ENCODE results near the gene KMT5C.

KMT5C gene

DNA sequence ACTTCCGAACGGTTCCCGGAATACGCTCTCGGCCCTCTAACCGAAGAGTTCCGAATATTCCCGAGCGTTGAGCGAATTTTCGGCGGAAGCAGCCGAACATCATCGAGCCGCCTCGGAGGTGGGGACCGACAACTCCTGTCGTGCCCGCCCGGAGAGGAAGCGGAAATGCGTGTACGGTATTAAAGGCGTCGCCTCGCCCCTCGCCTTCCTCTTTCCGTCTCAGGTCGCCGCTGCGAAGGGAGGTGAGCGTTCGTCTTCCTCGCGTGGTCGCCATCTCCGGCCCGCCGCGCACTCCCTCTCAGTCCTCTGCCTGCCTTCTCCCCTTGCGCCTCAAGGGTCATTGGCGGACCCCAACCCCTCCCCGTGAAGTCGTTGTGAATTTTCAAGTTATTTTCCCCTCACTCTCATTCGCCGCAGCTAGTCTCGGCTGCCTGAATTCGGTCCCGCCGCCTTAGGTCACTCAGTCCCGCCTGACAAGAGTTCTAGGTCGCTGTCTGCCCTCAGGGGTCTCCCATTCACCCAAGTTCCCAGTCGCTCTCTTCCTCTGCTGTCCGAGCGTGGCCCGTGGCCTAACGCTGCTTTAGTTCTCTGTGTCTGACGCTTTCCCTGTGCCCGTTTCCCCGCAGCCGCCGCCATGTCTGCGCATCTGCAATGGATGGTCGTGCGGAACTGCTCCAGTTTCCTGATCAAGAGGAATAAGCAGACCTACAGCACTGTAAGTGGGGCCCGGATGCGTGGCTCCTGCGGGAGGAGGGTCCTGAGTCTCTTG lies 46.2 kb downstream of the KMT5C start, which contains the start of gene RPL28 (continued):
- TF ChIP-seq, protein P1, sequence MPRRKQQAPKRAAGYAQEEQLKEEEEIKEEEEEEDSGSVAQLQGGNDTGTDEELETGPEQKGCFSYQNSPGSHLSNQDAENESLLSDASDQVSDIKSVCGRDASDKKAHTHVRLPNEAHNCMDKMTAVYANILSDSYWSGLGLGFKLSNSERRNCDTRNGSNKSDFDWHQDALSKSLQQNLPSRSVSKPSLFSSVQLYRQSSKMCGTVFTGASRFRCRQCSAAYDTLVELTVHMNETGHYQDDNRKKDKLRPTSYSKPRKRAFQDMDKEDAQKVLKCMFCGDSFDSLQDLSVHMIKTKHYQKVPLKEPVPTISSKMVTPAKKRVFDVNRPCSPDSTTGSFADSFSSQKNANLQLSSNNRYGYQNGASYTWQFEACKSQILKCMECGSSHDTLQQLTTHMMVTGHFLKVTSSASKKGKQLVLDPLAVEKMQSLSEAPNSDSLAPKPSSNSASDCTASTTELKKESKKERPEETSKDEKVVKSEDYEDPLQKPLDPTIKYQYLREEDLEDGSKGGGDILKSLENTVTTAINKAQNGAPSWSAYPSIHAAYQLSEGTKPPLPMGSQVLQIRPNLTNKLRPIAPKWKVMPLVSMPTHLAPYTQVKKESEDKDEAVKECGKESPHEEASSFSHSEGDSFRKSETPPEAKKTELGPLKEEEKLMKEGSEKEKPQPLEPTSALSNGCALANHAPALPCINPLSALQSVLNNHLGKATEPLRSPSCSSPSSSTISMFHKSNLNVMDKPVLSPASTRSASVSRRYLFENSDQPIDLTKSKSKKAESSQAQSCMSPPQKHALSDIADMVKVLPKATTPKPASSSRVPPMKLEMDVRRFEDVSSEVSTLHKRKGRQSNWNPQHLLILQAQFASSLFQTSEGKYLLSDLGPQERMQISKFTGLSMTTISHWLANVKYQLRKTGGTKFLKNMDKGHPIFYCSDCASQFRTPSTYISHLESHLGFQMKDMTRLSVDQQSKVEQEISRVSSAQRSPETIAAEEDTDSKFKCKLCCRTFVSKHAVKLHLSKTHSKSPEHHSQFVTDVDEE (CRISPR knock-in tag; IDR thresholded peaks at IDR 0.05), result no peak
- TF ChIP-seq SNAI2 (CRISPR knock-in tag; IDR thresholded peaks at IDR 0.05) (no peak), ZFP30 (CRISPR knock-in tag; IDR thresholded peaks at IDR 0.05) (no peak), ZC3H10 (CRISPR knock-in tag; IDR thresholded peaks at IDR 0.05) (no peak), ISL1 (CRISPR knock-in tag; IDR thresholded peaks at IDR 0.05) (no peak)
- TF ChIP-seq, protein P2, sequence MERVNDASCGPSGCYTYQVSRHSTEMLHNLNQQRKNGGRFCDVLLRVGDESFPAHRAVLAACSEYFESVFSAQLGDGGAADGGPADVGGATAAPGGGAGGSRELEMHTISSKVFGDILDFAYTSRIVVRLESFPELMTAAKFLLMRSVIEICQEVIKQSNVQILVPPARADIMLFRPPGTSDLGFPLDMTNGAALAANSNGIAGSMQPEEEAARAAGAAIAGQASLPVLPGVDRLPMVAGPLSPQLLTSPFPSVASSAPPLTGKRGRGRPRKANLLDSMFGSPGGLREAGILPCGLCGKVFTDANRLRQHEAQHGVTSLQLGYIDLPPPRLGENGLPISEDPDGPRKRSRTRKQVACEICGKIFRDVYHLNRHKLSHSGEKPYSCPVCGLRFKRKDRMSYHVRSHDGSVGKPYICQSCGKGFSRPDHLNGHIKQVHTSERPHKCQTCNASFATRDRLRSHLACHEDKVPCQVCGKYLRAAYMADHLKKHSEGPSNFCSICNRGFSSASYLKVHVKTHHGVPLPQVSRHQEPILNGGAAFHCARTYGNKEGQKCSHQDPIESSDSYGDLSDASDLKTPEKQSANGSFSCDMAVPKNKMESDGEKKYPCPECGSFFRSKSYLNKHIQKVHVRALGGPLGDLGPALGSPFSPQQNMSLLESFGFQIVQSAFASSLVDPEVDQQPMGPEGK (CRISPR knock-in tag; IDR thresholded peaks at IDR 0.05; ENCODE audit: borderline replicate concordance), result no peak

DNA sequence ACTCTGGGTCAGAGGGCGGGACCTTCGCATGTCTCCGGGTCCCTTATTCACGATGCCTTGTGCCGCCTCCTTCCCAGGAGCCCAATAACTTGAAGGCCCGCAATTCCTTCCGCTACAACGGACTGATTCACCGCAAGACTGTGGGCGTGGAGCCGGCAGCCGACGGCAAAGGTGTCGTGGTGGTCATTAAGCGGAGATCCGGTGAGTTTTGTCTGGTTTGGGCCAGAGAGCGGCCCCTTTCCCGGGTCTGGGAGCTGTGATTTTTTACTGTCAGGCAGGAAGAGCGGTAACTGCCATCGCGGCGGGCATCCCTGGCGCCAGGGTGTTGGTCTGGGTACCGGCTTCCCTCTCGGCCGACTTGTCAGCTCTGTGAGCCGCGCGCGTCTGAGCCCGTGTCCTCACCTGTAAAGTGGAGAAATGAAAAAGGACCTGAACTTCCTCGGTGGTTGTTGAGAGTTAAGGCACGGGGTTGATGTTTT lies 46.9 kb downstream of the KMT5C start:
- ATAC-seq, result no peak
- TF ChIP-seq, protein P1 (CRISPR knock-in tag; IDR thresholded peaks at IDR 0.05), result no peak
- no peak for TF ChIP-seq ZFP30 (CRISPR knock-in tag; IDR thresholded peaks at IDR 0.05)
- TF ChIP-seq ZC3H10 (CRISPR knock-in tag; IDR thresholded peaks at IDR 0.05), result no peak
- TF ChIP-seq RARB (CRISPR knock-in tag; IDR thresholded peaks at IDR 0.05), result no peak

DNA sequence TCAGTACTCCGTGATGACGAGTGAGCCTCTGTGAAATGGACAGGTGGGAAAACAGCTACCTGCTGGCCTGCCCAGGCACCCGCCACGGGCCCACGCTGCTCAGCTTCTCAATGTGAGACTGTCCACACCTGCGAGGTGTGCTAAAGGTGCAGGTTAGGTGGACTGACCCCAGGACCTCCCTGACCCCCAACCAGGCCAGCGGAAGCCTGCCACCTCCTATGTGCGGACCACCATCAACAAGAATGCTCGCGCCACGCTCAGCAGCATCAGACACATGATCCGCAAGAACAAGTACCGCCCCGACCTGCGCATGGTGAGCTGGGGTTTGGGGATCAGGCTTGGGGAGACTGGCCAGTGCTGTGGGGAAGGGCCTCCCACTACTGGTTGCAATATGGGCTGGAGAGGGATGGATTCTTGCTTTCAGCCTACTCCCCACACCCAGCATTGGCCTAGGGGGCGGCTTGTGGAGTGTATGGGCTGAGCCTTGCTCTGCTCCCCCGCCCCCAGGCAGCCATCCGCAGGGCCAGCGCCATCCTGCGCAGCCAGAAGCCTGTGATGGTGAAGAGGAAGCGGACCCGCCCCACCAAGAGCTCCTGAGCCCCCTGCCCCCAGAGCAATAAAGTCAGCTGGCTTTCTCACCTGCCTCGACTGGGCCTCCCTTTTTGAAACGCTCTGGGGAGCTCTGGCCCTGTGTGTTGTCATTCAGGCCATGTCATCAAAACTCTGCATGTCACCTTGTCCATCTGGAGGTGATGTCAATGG lies 48.2 kb downstream of the KMT5C start:
- ATAC-seq, result no peak
- TF ChIP-seq, protein P3, sequence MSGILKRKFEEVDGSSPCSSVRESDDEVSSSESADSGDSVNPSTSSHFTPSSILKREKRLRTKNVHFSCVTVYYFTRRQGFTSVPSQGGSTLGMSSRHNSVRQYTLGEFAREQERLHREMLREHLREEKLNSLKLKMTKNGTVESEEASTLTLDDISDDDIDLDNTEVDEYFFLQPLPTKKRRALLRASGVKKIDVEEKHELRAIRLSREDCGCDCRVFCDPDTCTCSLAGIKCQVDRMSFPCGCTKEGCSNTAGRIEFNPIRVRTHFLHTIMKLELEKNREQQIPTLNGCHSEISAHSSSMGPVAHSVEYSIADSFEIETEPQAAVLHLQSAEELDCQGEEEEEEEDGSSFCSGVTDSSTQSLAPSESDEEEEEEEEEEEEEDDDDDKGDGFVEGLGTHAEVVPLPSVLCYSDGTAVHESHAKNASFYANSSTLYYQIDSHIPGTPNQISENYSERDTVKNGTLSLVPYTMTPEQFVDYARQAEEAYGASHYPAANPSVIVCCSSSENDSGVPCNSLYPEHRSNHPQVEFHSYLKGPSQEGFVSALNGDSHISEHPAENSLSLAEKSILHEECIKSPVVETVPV (CRISPR knock-in tag; IDR thresholded peaks at IDR 0.05), result no peak
- TF ChIP-seq ZFP3 (CRISPR knock-in tag; IDR thresholded peaks at IDR 0.05) (no peak), ZFP30 (CRISPR knock-in tag; IDR thresholded peaks at IDR 0.05) (no peak), ARNTL (CRISPR knock-in tag; IDR thresholded peaks at IDR 0.05; ENCODE audit: borderline replicate concordance, low read depth) (no peak), BACH2 (CRISPR knock-in tag; IDR thresholded peaks at IDR 0.05; ENCODE audit: borderline replicate concordance) (no peak), ISL1 (CRISPR knock-in tag; IDR thresholded peaks at IDR 0.05) (no peak), GLIS3 (CRISPR knock-in tag; IDR thresholded peaks at IDR 0.05) (no peak), SNAI2 (CRISPR knock-in tag; IDR thresholded peaks at IDR 0.05) (no peak)
- TF ChIP-seq, protein P4, sequence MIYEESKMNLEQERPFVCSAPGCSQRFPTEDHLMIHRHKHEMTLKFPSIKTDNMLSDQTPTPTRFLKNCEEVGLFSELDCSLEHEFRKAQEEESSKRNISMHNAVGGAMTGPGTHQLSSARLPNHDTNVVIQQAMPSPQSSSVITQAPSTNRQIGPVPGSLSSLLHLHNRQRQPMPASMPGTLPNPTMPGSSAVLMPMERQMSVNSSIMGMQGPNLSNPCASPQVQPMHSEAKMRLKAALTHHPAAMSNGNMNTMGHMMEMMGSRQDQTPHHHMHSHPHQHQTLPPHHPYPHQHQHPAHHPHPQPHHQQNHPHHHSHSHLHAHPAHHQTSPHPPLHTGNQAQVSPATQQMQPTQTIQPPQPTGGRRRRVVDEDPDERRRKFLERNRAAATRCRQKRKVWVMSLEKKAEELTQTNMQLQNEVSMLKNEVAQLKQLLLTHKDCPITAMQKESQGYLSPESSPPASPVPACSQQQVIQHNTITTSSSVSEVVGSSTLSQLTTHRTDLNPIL (CRISPR knock-in tag; IDR thresholded peaks at IDR 0.05; ENCODE audit: low read depth), result no peak

All from SK-N-SH treated with all-trans-retinoic acid at 6 μM for 48 hours (cell line).